A673 (cell line): Measurements from ENCODE around the gene PLA2G4B. TPM values are rescaled to one million over a fixed set of nuclear protein-coding genes. Genes with fewer than 3 reads are reported as not detected.

Experiments
- BruUV-seq: library from RNA; stranded (reverse); fragments of 400-500 nt; replicated peaks from 2 replicates; lab custom pipeline; 2021; lab: Mats Ljungman, UMichigan
- CTCF ChIA-PET: fragments of 300-600 bp; sonication (Branson Sonifier 250); formaldehyde crosslinking; loops from one replicate; lab custom pipeline; 2022; ENCODE audit warnings: antibody characterized with exemption; lab: Charles Lee
- POLR2A ChIA-PET: fragments of 300-600 bp; sonication (Branson Sonifier 250); formaldehyde crosslinking; loops from one replicate; lab custom pipeline; 2022; ENCODE audit warnings: antibody characterized with exemption; ENCODE audit not compliant: low non-redundant PET; lab: Charles Lee
- DNase-seq: peaks from one replicate; pipeline ENCODE4 v3.0.0-alpha.2; 2015; ENCODE audit warnings: low spot score
- H3K27ac ChIP-seq: fragments of 200-600 bp; sonication (generic); 2 replicates; pipeline ENCODE4 v1.5.1; 2016; ENCODE audit warnings: mixed run types, low read depth, mild to moderate bottlenecking, mixed read lengths, antibody characterized with exemption, low read length; ENCODE audit not compliant: poor library complexity, severe bottlenecking
- H3K27me3 ChIP-seq: fragments of 200-600 bp; sonication (generic); replicated peaks from 2 replicates; pipeline ENCODE4 v1.6.1; 2017; ENCODE audit warnings: mixed run types, low read depth, mild to moderate bottlenecking, mixed read lengths, antibody characterized with exemption, low read length; ENCODE audit not compliant: insufficient read depth, poor library complexity
- H3K36me3 ChIP-seq: fragments of 200-600 bp; sonication (generic); 2 replicates; pipeline ENCODE4 v1.6.1; 2016; ENCODE audit warnings: mixed run types, mild to moderate bottlenecking, mixed read lengths, antibody characterized with exemption, low read length; ENCODE audit not compliant: insufficient read depth, poor library complexity, severe bottlenecking
- H3K4me1 ChIP-seq: fragments of 200-600 bp; sonication (generic); 2 replicates; pipeline ENCODE4 v1.6.1; 2017; ENCODE audit warnings: mixed run types, mild to moderate bottlenecking, mixed read lengths, antibody characterized with exemption, low read length; ENCODE audit not compliant: insufficient read depth, poor library complexity, severe bottlenecking
- H3K4me3 ChIP-seq: fragments of 200-600 bp; sonication (generic); 2 replicates; pipeline ENCODE4 v1.5.1; 2016; ENCODE audit warnings: low read depth, mixed run types, mild to moderate bottlenecking, mixed read lengths, low read length; ENCODE audit not compliant: poor library complexity, severe bottlenecking
- H3K9me3 ChIP-seq: fragments of 200-600 bp; sonication (generic); 2 replicates; pipeline ENCODE4 v1.6.1; 2016; ENCODE audit warnings: mixed run types, low read depth, mild to moderate bottlenecking, mixed read lengths, antibody characterized with exemption, low read length; ENCODE audit not compliant: poor library complexity, severe bottlenecking
- EZH2 ChIP-seq: fragments of 200-600 bp; sonication (generic); IDR thresholded peaks from 2 replicates; pipeline ENCODE4 v1.6.1; 2017; ENCODE audit warnings: borderline replicate concordance, low read depth, mild to moderate bottlenecking, mixed read lengths, antibody characterized with exemption, low read length; ENCODE audit not compliant: poor library complexity, severe bottlenecking
- intact Hi-C: fragments of 100-400 bp; cut with micrococcal nuclease; formaldehyde crosslinking; loops from one replicate; pipeline ENCODE4 v1.10.0; 2022; ENCODE audit not compliant: unreplicated experiment
- total RNA-seq: library from RNA; stranded (reverse); gene quantifications from 2 replicates; pipeline ENCODE4 v1.2.3, GENCODE V29; 2021
- TF ChIP-seq, protein P1 (sequence below): fragments of 300-800, 200-600 bp; sonication (generic); conservative IDR thresholded peaks from 2 replicates; pipeline ENCODE4 v1.5.1; 2017; ENCODE audit warnings: low read depth, mild to moderate bottlenecking, antibody characterized with exemption, low read length, moderate library complexity, mixed read lengths

Gene PLA2G4B
- total RNA-seq, 1 experiment from 2014 or later: 7.4 TPM

DNA sequence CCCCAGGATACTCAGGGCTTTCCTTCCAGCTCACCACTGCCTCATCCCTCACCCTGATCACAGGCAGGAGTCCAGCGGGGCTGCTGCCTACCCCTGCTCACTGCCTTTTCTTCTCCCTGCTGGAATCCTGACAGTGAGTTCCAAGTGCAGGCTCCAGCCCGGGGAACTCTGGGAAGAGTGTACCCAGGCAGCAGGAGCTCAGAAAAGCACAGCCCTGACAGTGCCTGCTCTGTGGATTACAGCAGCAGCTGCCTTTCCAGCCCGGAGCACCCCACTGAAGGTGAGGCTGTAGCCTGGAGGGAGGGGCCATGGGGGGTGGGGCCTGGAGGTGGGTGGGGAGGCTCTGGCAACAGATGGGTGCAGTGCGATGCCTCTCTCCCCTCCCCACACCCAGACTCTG lies 16.8 kb upstream of the PLA2G4B start:
- no peaks in the 10 kb centered on the region for H3K4me1 ChIP-seq
- POLR2A ChIA-PET: interaction anchor here (1.0 kb wide), 1 partner anchor 30 kb away, joined by 3 read pairs; no protein-coding TSS in a partner anchor
- no peak overlapping the region for H3K27ac ChIP-seq
- no peaks in the 10 kb centered on the region for H3K27me3 ChIP-seq
- BruUV-seq: no TSS peak
- H3K4me3 ChIP-seq: no peak overlapping the region
- intact Hi-C loops: no loop called here
- no peaks in the 10 kb centered on the region for H3K9me3 ChIP-seq
- TF ChIP-seq EZH2: no peak
- TF ChIP-seq, protein P1, sequence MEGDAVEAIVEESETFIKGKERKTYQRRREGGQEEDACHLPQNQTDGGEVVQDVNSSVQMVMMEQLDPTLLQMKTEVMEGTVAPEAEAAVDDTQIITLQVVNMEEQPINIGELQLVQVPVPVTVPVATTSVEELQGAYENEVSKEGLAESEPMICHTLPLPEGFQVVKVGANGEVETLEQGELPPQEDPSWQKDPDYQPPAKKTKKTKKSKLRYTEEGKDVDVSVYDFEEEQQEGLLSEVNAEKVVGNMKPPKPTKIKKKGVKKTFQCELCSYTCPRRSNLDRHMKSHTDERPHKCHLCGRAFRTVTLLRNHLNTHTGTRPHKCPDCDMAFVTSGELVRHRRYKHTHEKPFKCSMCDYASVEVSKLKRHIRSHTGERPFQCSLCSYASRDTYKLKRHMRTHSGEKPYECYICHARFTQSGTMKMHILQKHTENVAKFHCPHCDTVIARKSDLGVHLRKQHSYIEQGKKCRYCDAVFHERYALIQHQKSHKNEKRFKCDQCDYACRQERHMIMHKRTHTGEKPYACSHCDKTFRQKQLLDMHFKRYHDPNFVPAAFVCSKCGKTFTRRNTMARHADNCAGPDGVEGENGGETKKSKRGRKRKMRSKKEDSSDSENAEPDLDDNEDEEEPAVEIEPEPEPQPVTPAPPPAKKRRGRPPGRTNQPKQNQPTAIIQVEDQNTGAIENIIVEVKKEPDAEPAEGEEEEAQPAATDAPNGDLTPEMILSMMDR: no peak
- DNase-seq: no peak
- peaks cover 15% of the 10 kb centered on the region for H3K36me3 ChIP-seq
- CTCF ChIA-PET: no interaction called here

- no peak for DNase-seq
- Histone ChIP-seq H3K36me3 (peaks cover 13% of the 10 kb centered on the region), H3K27ac (no peak overlapping the region), H3K4me3 (no peak overlapping the region), H3K4me1 (peaks cover 3% of the 10 kb centered on the region), H3K27me3 (no peaks in the 10 kb centered on the region), H3K9me3 (no peaks in the 10 kb centered on the region)
- ChIA-PET CTCF (no interaction called here), POLR2A (no interaction called here)
- BruUV-seq: no TSS peak
- TF ChIP-seq, protein P1: no peak
- TF ChIP-seq EZH2: no peak
- intact Hi-C loops: no loop called here
These were observed 16.2 kb upstream of the PLA2G4B start for GRCh38 chr15:41822471-41822870.

- intact Hi-C loops: no loop called here
- H3K27me3 ChIP-seq: no peaks in the 10 kb centered on the region
- no peak for TF ChIP-seq EZH2
- TF ChIP-seq, protein P1: no peak
- H3K36me3 ChIP-seq: peaks cover 12% of the 10 kb centered on the region
- H3K27ac ChIP-seq: no peak overlapping the region
- H3K4me3 ChIP-seq: no peak overlapping the region
- no peaks in the 10 kb centered on the region for H3K9me3 ChIP-seq
- H3K4me1 ChIP-seq: peaks cover 5% of the 10 kb centered on the region
- no peak for DNase-seq
- BruUV-seq: no TSS peak
- CTCF ChIA-PET: no interaction called here
- POLR2A ChIA-PET: no interaction called here
These were observed 15.7 kb upstream of the PLA2G4B start for GRCh38 chr15:41822957-41823356.
